ENCODE data around the gene CACNA1H. TPM values are rescaled to one million over a fixed set of nuclear protein-coding genes. Genes with fewer than 3 reads are reported as not detected.

CACNA1H gene
- total RNA-seq, 1 experiment from 2014 or later = 19.7 TPM

DNA sequence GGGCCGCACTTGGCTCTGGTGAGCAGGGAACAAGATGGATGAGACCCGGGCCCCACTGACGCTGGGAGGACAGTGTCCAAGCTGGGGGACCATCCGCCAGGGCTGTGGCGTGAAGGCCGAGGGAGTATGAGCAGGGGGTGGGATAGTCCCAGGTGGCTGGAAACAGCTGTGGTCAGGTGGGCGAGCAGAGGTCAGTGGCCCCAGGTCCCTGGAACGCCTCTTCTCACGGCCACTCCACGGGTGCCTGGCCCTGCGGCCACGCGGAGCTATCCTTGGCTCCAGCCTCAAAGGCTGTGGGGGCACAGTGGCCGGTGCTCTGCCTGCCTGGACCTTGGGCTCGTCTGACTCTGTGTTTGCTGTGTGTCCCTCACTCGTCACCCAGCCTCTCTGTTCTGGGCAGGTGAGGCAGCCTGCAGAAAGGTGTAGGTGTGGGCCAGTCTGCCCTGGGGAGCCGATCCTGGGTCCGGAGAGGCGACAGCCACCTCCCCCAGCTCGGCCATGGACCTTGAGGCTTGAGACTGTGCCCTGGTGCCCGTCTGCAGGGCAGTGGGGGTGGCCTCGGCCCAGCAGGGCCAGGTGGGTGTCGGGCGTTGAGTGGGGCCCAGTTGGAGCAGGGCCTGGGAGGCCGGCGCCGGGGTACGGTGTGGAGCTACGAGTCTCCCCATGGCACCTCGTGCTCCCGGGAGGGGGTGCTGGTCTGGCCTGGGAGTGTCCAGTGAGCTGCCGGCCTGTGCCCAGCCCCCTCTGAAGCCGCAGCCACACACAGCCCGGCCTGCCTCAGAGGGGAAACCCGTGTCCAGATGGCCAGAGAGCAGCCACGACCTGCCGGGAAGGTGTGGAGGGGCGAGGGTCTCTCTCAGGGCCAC, 10.0 kb downstream of the CACNA1H start:
- H3K9me3 ChIP-seq (ENCODE audit: low read depth, low read length, poor library complexity, severe bottlenecking) = no peaks in the 10 kb centered on the region
- no peak overlapping the region for H3K4me3 ChIP-seq (ENCODE audit: low read depth, low read length, poor library complexity, severe bottlenecking)
- H3K27me3 ChIP-seq (replicated peaks; ENCODE audit: insufficient read depth, low read depth, low read length, poor library complexity) = no peaks in the 10 kb centered on the region
- intact Hi-C loops (cut with micrococcal nuclease; ENCODE audit: unreplicated experiment) = no loop called here
- DNase-seq (ENCODE audit: low spot score) = no peak
- POLR2A ChIA-PET (ENCODE audit: low non-redundant PET) = no interaction called here
- no peaks in the 10 kb centered on the region for H3K36me3 ChIP-seq (ENCODE audit: insufficient read depth, low read length, poor library complexity, severe bottlenecking)
- H3K4me1 ChIP-seq (ENCODE audit: insufficient read depth, low read length, poor library complexity, severe bottlenecking) = peaks cover 44% of the 10 kb centered on the region
- CTCF ChIA-PET = no interaction called here
- no peak for TF ChIP-seq EZH2 (IDR thresholded peaks at IDR 0.05; ENCODE audit: borderline replicate concordance, low read depth, low read length, poor library complexity, severe bottlenecking)
- TF ChIP-seq, protein P1, sequence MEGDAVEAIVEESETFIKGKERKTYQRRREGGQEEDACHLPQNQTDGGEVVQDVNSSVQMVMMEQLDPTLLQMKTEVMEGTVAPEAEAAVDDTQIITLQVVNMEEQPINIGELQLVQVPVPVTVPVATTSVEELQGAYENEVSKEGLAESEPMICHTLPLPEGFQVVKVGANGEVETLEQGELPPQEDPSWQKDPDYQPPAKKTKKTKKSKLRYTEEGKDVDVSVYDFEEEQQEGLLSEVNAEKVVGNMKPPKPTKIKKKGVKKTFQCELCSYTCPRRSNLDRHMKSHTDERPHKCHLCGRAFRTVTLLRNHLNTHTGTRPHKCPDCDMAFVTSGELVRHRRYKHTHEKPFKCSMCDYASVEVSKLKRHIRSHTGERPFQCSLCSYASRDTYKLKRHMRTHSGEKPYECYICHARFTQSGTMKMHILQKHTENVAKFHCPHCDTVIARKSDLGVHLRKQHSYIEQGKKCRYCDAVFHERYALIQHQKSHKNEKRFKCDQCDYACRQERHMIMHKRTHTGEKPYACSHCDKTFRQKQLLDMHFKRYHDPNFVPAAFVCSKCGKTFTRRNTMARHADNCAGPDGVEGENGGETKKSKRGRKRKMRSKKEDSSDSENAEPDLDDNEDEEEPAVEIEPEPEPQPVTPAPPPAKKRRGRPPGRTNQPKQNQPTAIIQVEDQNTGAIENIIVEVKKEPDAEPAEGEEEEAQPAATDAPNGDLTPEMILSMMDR (conservative IDR thresholded peaks at IDR 0.05; ENCODE audit: low read depth, low read length) = no peak
- no TSS peak for BruUV-seq (replicated peaks)
- H3K27ac ChIP-seq (ENCODE audit: low read depth, low read length, poor library complexity, severe bottlenecking) = no peak overlapping the region

DNA sequence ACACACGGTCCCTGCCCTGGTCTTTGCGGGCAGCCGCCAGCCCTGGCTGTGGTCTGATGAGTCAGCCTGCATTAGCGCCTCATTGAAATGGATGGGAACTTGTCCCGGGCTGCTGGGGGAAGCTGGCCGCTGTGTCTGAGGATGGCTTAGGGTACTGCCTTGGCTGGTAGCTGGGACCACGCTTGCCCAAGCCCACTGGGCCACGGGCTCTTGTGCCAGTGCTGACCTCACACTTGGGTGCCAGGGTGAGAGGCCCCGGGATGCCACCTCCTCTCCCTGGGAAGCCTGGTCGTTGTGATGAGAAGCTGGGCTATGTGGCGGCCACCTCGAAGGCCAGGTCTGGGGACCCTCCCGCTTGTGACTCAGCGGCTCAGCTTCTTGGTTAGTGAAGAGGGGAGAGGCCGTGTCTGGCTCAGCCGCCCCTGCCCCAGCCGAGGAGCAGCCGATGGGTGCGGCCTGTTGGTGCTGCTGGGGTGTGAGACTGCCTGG, 10.7 kb downstream of the CACNA1H start:
- ChIA-PET POLR2A (ENCODE audit: low non-redundant PET) (no interaction called here), CTCF (no interaction called here)
- Histone ChIP-seq H3K36me3 (ENCODE audit: insufficient read depth, low read length, poor library complexity, severe bottlenecking) (no peaks in the 10 kb centered on the region), H3K4me1 (ENCODE audit: insufficient read depth, low read length, poor library complexity, severe bottlenecking) (peaks cover 44% of the 10 kb centered on the region), H3K27ac (ENCODE audit: low read depth, low read length, poor library complexity, severe bottlenecking) (no peak overlapping the region), H3K4me3 (ENCODE audit: low read depth, low read length, poor library complexity, severe bottlenecking) (no peak overlapping the region), H3K27me3 (replicated peaks; ENCODE audit: insufficient read depth, low read depth, low read length, poor library complexity) (no peaks in the 10 kb centered on the region), H3K9me3 (ENCODE audit: low read depth, low read length, poor library complexity, severe bottlenecking) (no peaks in the 10 kb centered on the region)
- TF ChIP-seq EZH2 (IDR thresholded peaks at IDR 0.05; ENCODE audit: borderline replicate concordance, low read depth, low read length, poor library complexity, severe bottlenecking) = no peak
- TF ChIP-seq, protein P1 (conservative IDR thresholded peaks at IDR 0.05; ENCODE audit: low read depth, low read length) = no peak
- intact Hi-C loops (cut with micrococcal nuclease; ENCODE audit: unreplicated experiment) = no loop called here
- no peak for DNase-seq (ENCODE audit: low spot score)
- BruUV-seq (replicated peaks) = no TSS peak

- intact Hi-C loops (cut with micrococcal nuclease; ENCODE audit: unreplicated experiment) = no loop called here
- no peak overlapping the region for H3K4me3 ChIP-seq (ENCODE audit: low read depth, low read length, poor library complexity, severe bottlenecking)
- ChIA-PET CTCF (no interaction called here), POLR2A (ENCODE audit: low non-redundant PET) (no interaction called here)
- no peaks in the 10 kb centered on the region for H3K9me3 ChIP-seq (ENCODE audit: low read depth, low read length, poor library complexity, severe bottlenecking)
- no peak for DNase-seq (ENCODE audit: low spot score)
- TF ChIP-seq, protein P1 (conservative IDR thresholded peaks at IDR 0.05; ENCODE audit: low read depth, low read length) = no peak
- no peak overlapping the region for H3K27ac ChIP-seq (ENCODE audit: low read depth, low read length, poor library complexity, severe bottlenecking)
- H3K4me1 ChIP-seq (ENCODE audit: insufficient read depth, low read length, poor library complexity, severe bottlenecking) = peaks cover 39% of the 10 kb centered on the region
- H3K36me3 ChIP-seq (ENCODE audit: insufficient read depth, low read length, poor library complexity, severe bottlenecking) = no peaks in the 10 kb centered on the region
- no TSS peak for BruUV-seq (replicated peaks)
- no peaks in the 10 kb centered on the region for H3K27me3 ChIP-seq (replicated peaks; ENCODE audit: insufficient read depth, low read depth, low read length, poor library complexity)
These were observed 11.5 kb downstream of the CACNA1H start for GRCh38 chr16:1164382-1164781.

Data from A673 (cell line).